GM12878 (cell line): ENCODE measurements around the gene DDX50. TPM values are rescaled to one million over a fixed set of nuclear protein-coding genes. Genes with fewer than 3 reads are reported as not detected.
A peak's percentile ranks its signal among the peaks of the same experiment; 100 is the strongest.

Source experiments
- ATF7 ChIP-seq: fragments of 450-650 bp; IDR thresholded peaks from 2 replicates; pipeline ENCODE4 v1.6.1; 2016; ENCODE audit warnings: low read depth, mild to moderate bottlenecking
- CEBPB ChIP-seq, 2 experiments: fragments of 150-350 bp in 1 of 2; IDR thresholded peaks; 2 replicates each; pipeline ENCODE4 v1.6.1; 2012 to 2014; ENCODE audit warnings: low read depth in 2 of 2, low read length in 2 of 2, borderline replicate concordance in 1 of 2, inconsistent platforms in 1 of 2
- CHD2 ChIP-seq: IDR thresholded peaks from 2 replicates; pipeline ENCODE4 v1.6.1; 2011; ENCODE audit warnings: low read depth, low read length, improper control_type of control experiment, borderline replicate concordance
- CREM ChIP-seq: IDR thresholded peaks from 2 replicates; pipeline ENCODE4 v1.6.1; 2014; ENCODE audit warnings: antibody characterized with exemption, low read depth
- E2F4 ChIP-seq: IDR thresholded peaks from 2 replicates; pipeline ENCODE4 v1.6.1; 2012; ENCODE audit warnings: low read depth, low read length, improper control_type of control experiment
- E4F1 ChIP-seq: fragments of 450-650 bp; IDR thresholded peaks from 2 replicates; pipeline ENCODE4 v1.6.1; 2018; ENCODE audit warnings: borderline replicate concordance, mild to moderate bottlenecking; ENCODE audit not compliant: partially characterized antibody
- FOXK2 ChIP-seq: fragments of 450-650 bp; IDR thresholded peaks from 2 replicates; pipeline ENCODE4 v1.6.1; 2017; ENCODE audit warnings: mild to moderate bottlenecking, moderate library complexity
- HDAC6 ChIP-seq: fragments of 200-600 bp; sonication (generic); IDR thresholded peaks from one replicate; pipeline ENCODE4 v1.8.0; 2017; ENCODE audit warnings: antibody characterized with exemption; ENCODE audit not compliant: unreplicated experiment
- HDGF ChIP-seq: fragments of 450-650 bp; IDR thresholded peaks from 2 replicates; pipeline ENCODE4 v1.6.1; 2016; ENCODE audit warnings: antibody characterized with exemption
- KDM1A ChIP-seq: fragments of 200-600 bp; sonication (generic); IDR thresholded peaks from 2 replicates; pipeline ENCODE4 v1.6.1; 2016; ENCODE audit warnings: borderline replicate concordance
- MTA2 ChIP-seq: fragments of 450-650 bp; IDR thresholded peaks from 2 replicates; pipeline ENCODE4 v1.6.1; 2016; ENCODE audit warnings: low read depth, mild to moderate bottlenecking, moderate library complexity
- NR2C1 ChIP-seq: fragments of 450-650 bp; IDR thresholded peaks from 2 replicates; pipeline ENCODE4 v1.6.1; 2017; ENCODE audit warnings: antibody characterized with exemption, mild to moderate bottlenecking, moderate library complexity
- RAD51 ChIP-seq: fragments of 450-650 bp; IDR thresholded peaks from 2 replicates; pipeline ENCODE4 v1.6.1; 2016; ENCODE audit warnings: moderate library complexity, mild to moderate bottlenecking, inconsistent platforms
- SPI1 ChIP-seq: IDR thresholded peaks from 2 replicates; pipeline ENCODE4 v1.6.1; 2011; ENCODE audit warnings: low read depth, mild to moderate bottlenecking, low read length, moderate library complexity, borderline replicate concordance; ENCODE audit not compliant: insufficient read depth
- TCF12 ChIP-seq: IDR thresholded peaks from 2 replicates; pipeline ENCODE4 v1.6.1; 2011; ENCODE audit warnings: low read depth, mild to moderate bottlenecking, low read length
- USF1 ChIP-seq: IDR thresholded peaks from 2 replicates; pipeline ENCODE4 v1.6.1; 2011; ENCODE audit warnings: borderline replicate concordance, low read depth, mild to moderate bottlenecking, moderate library complexity, mixed read lengths, low read length; ENCODE audit not compliant: insufficient read depth; ENCODE audit errors: extremely low read length
- USF2 ChIP-seq: IDR thresholded peaks from 2 replicates; pipeline ENCODE4 v1.6.1; 2011; ENCODE audit warnings: low read depth, low read length, improper control_type of control experiment, borderline replicate concordance
- WRNIP1 ChIP-seq: IDR thresholded peaks from 2 replicates; pipeline ENCODE4 v1.6.1; 2011; ENCODE audit warnings: low read depth, low read length, improper control_type of control experiment, borderline replicate concordance
- polyA plus RNA-seq, 11 experiments: library from polyadenylated mRNA; depleted of rRNA in 4 of 11; unstranded in 6 of 11; stranded (reverse) in 5 of 11; fragments of >200 nt; fragmentation: Nextera tagmentation in 4 of 11; fragmentation: Illumina TruSeq in 1 of 11; extraction: Ambion mirVana in 4 of 11; extraction: Trizol in 1 of 11; gene quantifications; 1 replicate in 1 of 11; 2 replicates in 10 of 11; pipeline versions ENCODE4 v1.2.1 to v1.2.3, GENCODE V29; 2011 to 2016; ENCODE audit warnings: inconsistent platforms in 2 of 11, missing spikeins in 2 of 11, low read depth in 1 of 11
- total RNA-seq, 4 experiments: library from RNA; depleted of rRNA in 3 of 4; stranded (reverse); fragments of >200 nt in 3 of 4; fragmentation: Illumina TruSeq in 1 of 4; extraction: Trizol in 1 of 4; gene quantifications; 2 replicates each; pipeline versions ENCODE4 v1.2.1 to v1.2.3, GENCODE V29; 2013 to 2021
- TF ChIP-seq, protein P1 (sequence below): fragments of 450-650 bp; IDR thresholded peaks from 2 replicates; pipeline ENCODE4 v1.6.1; 2017; ENCODE audit warnings: mild to moderate bottlenecking, moderate library complexity
- TF ChIP-seq, protein P2 (sequence below): IDR thresholded peaks from 2 replicates; pipeline ENCODE4 v1.6.1; 2011; ENCODE audit warnings: low read depth, mild to moderate bottlenecking, low read length, moderate library complexity, borderline replicate concordance; ENCODE audit errors: extremely low read depth

DDX50 gene
- total and polyA plus RNA-seq, 10 of the 15 experiments (the other 5 are each of a cell fraction or from before 2014, with no cell fraction given) = 24.9 to 52.0 (median 36.8) TPM

- TF ChIP-seq TCF12 (no peak), FOXK2 (no peak; the same call in 1 of the 2 replicates), MTA2 (no peak), USF2 (no peak), SPI1 (peak; percentile 70), CREM (peak; percentile 96), KDM1A (no peak), WRNIP1 (no peak), NR2C1 (peak; percentile 67), ATF7 (peak; percentile 69), USF1 (no peak), E4F1 (peak; percentile 89), HDGF (no peak), E2F4 (peak; percentile 87), CHD2 (no peak), HDAC6 (no peak), RAD51 (no peak), CEBPB (IDR thresholded peaks at IDR 0.05; ENCODE audit: borderline replicate concordance in 1 of 2, low read depth in 2 of 2, low read length in 2 of 2) (no peak)
- TF ChIP-seq, protein P1, sequence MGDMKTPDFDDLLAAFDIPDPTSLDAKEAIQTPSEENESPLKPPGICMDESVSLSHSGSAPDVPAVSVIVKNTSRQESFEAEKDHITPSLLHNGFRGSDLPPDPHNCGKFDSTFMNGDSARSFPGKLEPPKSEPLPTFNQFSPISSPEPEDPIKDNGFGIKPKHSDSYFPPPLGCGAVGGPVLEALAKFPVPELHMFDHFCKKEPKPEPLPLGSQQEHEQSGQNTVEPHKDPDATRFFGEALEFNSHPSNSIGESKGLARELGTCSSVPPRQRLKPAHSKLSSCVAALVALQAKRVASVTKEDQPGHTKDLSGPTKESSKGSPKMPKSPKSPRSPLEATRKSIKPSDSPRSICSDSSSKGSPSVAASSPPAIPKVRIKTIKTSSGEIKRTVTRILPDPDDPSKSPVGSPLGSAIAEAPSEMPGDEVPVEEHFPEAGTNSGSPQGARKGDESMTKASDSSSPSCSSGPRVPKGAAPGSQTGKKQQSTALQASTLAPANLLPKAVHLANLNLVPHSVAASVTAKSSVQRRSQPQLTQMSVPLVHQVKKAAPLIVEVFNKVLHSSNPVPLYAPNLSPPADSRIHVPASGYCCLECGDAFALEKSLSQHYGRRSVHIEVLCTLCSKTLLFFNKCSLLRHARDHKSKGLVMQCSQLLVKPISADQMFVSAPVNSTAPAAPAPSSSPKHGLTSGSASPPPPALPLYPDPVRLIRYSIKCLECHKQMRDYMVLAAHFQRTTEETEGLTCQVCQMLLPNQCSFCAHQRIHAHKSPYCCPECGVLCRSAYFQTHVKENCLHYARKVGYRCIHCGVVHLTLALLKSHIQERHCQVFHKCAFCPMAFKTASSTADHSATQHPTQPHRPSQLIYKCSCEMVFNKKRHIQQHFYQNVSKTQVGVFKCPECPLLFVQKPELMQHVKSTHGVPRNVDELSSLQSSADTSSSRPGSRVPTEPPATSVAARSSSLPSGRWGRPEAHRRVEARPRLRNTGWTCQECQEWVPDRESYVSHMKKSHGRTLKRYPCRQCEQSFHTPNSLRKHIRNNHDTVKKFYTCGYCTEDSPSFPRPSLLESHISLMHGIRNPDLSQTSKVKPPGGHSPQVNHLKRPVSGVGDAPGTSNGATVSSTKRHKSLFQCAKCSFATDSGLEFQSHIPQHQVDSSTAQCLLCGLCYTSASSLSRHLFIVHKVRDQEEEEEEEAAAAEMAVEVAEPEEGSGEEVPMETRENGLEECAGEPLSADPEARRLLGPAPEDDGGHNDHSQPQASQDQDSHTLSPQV = no peak
- TF ChIP-seq, protein P2, sequence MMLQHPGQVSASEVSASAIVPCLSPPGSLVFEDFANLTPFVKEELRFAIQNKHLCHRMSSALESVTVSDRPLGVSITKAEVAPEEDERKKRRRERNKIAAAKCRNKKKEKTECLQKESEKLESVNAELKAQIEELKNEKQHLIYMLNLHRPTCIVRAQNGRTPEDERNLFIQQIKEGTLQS = no peak
Measured at GRCh38 chr10:68955832-68956532, 54.9 kb downstream of the DDX50 start, which contains the start of gene DDX21 (continued).
